Measurements from ENCODE around the gene GPANK1. TPM values are rescaled to one million over a fixed set of nuclear protein-coding genes. Genes with fewer than 3 reads are reported as not detected.

Gene GPANK1
- total RNA-seq, 1 experiment from 2014 or later, result 26.8 TPM

DNA sequence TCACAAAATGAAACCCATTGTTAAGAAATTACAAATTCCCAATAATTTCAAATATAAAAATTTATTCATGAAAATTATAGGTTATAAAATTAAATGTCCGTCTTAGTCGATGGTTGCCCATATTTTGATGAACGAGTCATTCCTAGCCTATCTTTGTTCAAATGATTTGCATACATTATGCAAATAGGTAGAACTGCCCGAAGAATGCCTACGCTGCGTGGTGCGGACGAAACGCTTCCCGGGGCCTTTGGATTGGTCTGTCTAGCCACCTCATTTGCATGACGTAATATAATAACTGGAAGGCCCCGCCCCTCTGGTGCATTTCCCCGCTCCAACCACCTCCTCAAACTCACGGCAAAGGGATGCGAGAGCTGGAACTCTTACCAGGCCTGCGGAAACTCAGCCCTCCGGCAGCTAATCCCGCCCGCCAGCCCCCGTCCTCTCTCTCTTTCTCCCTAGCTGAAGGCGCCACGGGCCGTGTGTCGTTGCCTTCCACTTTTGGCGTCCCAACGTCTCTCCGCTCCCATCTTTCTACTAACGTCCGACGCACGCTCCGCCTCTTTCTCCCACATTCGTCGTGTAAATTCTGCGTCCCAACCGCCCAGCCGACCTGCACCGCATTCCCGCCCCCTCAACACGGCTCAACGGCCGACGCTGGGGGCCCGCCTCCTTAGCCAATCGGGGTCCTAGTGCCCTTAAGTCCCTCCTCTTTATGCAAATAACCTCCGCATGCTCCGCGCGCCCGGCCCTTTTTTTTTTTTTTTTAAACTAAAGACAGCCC lies 44.8 kb downstream of the GPANK1 start:
- Histone ChIP-seq H2AFZ (ENCODE audit: low read length) (no peak overlapping the region), H2BK120ac (ENCODE audit: low read depth, low read length, poor library complexity, severe bottlenecking) (peak overlapping the region; percentile 58), H3K14ac (ENCODE audit: insufficient read depth, low read length) (peak overlapping the region; percentile 95), H3K9me3 (ENCODE audit: control insufficient read depth, low read depth, low read length) (no peaks in the 10 kb centered on the region), H2BK20ac (ENCODE audit: low read depth, low read length, poor library complexity, severe bottlenecking) (no peak overlapping the region), H3K18ac (ENCODE audit: insufficient read length, low read depth, low read length) (peak overlapping the region; percentile 90), H2AK5ac (ENCODE audit: insufficient read length, low read length) (no peak overlapping the region), H2BK15ac (ENCODE audit: low read depth, low read length) (no peak overlapping the region), H3K79me2 (ENCODE audit: insufficient read depth, low read length) (peaks cover 20% of the 10 kb centered on the region), H4K8ac (replicated peaks; ENCODE audit: insufficient read length, low read depth, low read length) (no peak overlapping the region), H3K23ac (ENCODE audit: insufficient read length, low read depth, low read length) (no peak overlapping the region), H3K27ac (ENCODE audit: insufficient read length, low read depth, low read length) (peak overlapping the region; percentile 86), H3K4ac (ENCODE audit: low read depth, low read length) (no peak overlapping the region; the same call in 1 of the 2 replicates), H3K27me3 (ENCODE audit: insufficient read depth, low read length) (no peaks in the 10 kb centered on the region), H3K79me1 (ENCODE audit: insufficient read depth, low read depth, low read length, poor library complexity, severe bottlenecking) (peaks cover 2% of the 10 kb centered on the region), H2BK12ac (ENCODE audit: insufficient read length, low read depth, low read length) (no peak overlapping the region), H3K4me2 (ENCODE audit: insufficient read depth, insufficient read length, low read length) (peak overlapping the region; percentile 31), H2BK5ac (ENCODE audit: insufficient read length, low read length) (no peak overlapping the region), H3T11ph (ENCODE audit: low read length) (peak overlapping the region; percentile 30), H4K20me1 (ENCODE audit: control insufficient read depth, insufficient read depth, insufficient read length) (no peaks in the 10 kb centered on the region), H3K56ac (ENCODE audit: insufficient read length, low read depth, low read length) (no peak overlapping the region), H3K23me2 (ENCODE audit: insufficient read length, low read depth, low read length, poor library complexity, severe bottlenecking) (peaks cover 8% of the 10 kb centered on the region), H3K9ac (ENCODE audit: extremely low read depth, insufficient read length, low read length) (peak overlapping the region; percentile 74), H4K91ac (ENCODE audit: insufficient read length, low read depth, low read length) (no peak overlapping the region), H4K5ac (ENCODE audit: insufficient read length, low read depth, low read length) (no peak overlapping the region), H3K4me1 (ENCODE audit: insufficient read depth, low read length) (peaks cover 14% of the 10 kb centered on the region)
- H3K9me3 Mint-ChIP-seq, result no peaks in the 10 kb centered on the region; a peak in 1 of 5 replicates
- no peak for TF ChIP-seq CTCF (conservative IDR thresholded peaks at IDR 0.05)
- H3K4me3 Mint-ChIP-seq, result peak overlapping the region; percentile 93 to 98
- H3K27me3 Mint-ChIP-seq (ENCODE audit: low read depth), result no peaks in the 10 kb centered on the region
- H3K4me1 Mint-ChIP-seq, result peaks cover 29 to 34% of the 10 kb centered on the region in 2 experiments
- peaks cover 35 to 39% (median 39%) of the 10 kb centered on the region in 3 experiments for H3K36me3 Mint-ChIP-seq (ENCODE audit: insufficient read depth in 1 of 3, low read depth in 3 of 3)
- peak; percentile 99 for DNase-seq
- no CpG with 5 or more reads among the region's 50 CpGs for WGBS (ENCODE audit: extremely low coverage, insufficient read length, low lambda C conversion rate)
- H3K27ac Mint-ChIP-seq, result peak overlapping the region; percentile 100
